ENCODE results near the gene SIK2.

The SIK2 gene

DNA sequence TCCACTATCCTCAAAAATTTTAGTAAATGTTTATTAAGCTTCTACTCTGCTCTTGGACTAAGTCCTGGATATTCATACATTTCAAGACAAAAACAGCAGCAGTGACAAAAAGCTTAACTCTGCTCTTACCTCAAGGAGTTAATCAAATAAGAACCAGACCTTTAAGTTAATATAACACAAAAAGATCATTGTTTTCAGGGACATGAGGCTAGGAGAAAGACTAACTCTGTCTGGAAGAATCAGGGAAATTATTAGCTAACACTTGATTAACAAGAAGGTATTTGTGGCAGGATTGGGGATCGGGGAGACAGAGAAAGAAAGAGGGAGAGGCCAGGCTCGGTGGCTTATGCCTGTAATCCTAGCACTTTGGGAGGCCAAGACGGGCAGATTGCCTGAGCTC lies 89.5 kb downstream of the SIK2 start:
- Histone ChIP-seq H3K4me3 (no peak overlapping the region), H3K36me3 (peaks cover 27% of the 10 kb centered on the region)

GRCh38 chr11:111693224-111693937 lies 91.1 kb downstream of the SIK2 start:
- Histone ChIP-seq H3K27ac (no peak overlapping the region), H3K9me3 (no peaks in the 10 kb centered on the region), H3K4me3 (no peak overlapping the region), H3K36me3 (peaks cover 20% of the 10 kb centered on the region), H3K9ac (no peak overlapping the region), H3K4me2 (no peak overlapping the region), H4K20me1 (no peaks in the 10 kb centered on the region), H3K27me3 (no peaks in the 10 kb centered on the region), H3K4me1 (peaks cover 45% of the 10 kb centered on the region)
- TF ChIP-seq Cebpa-rat (IDR thresholded peaks at IDR 0.05) = no peak

More for the DNA sequence above, 89.5 kb downstream of the SIK2 start:
- Histone ChIP-seq H3K9me3 (no peaks in the 10 kb centered on the region), H3K27me3 (no peaks in the 10 kb centered on the region), H3K27ac (no peak overlapping the region), H3K4me1 (peaks cover 29% of the 10 kb centered on the region), H3K4me2 (no peak overlapping the region), H3K9ac (no peak overlapping the region), H4K20me1 (no peaks in the 10 kb centered on the region)
- TF ChIP-seq Cebpa-rat (IDR thresholded peaks at IDR 0.05) = no peak

DNA sequence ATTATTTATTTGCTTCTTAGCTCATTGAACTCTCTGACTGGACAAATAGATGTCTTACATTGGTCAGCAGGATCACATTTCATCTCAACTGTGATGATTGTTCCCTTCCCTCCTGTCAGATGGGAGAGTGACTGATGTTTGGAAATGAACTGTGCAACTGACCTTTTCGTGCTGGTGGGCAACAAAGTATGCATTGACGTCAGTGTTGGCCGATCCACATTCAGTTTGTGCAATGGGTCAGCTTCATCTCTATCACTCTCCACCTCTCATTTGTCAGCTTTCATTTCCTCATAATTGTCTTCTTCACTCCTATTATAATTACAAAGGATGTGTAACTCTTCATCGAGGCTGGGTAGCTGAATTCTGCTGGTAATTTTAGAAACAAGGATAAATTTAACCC lies 92.6 kb downstream of the SIK2 start:
- H3K4me3 ChIP-seq = no peak overlapping the region
- H4K20me1 ChIP-seq = no peaks in the 10 kb centered on the region
- no peaks in the 10 kb centered on the region for H3K27me3 ChIP-seq
- H3K9ac ChIP-seq = no peak overlapping the region
- no peaks in the 10 kb centered on the region for H3K9me3 ChIP-seq
- peaks cover 60% of the 10 kb centered on the region for H3K4me1 ChIP-seq
- H3K36me3 ChIP-seq = peaks cover 11% of the 10 kb centered on the region
- no peak for TF ChIP-seq Cebpa-rat (IDR thresholded peaks at IDR 0.05)
- peak overlapping the region; percentile 67 for H3K4me2 ChIP-seq
- H3K27ac ChIP-seq = peak overlapping the region; percentile 5; the same call in 1 of the 2 replicates

DNA sequence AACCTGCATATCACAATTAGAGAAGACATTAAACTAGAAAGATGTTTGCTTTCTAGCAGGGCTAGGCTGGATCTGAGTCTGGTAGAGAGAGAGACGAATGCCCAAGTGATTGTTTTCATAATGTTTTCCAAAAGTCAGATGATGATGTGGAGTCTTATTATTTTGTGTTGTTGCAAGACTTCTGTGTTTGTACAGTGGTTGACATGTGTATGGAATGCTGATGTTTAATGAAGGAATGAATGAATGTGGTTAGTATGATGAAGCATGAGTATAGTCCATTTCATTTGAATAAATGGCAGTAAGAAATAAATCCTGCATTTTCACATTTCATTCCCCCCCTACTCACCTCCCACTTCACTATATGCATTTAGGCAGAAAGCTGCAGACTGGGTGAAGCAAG lies 94.3 kb downstream of the SIK2 start:
- Histone ChIP-seq H4K20me1 (no peaks in the 10 kb centered on the region), H3K36me3 (peaks cover 22% of the 10 kb centered on the region), H3K9me3 (no peaks in the 10 kb centered on the region), H3K27ac (no peak overlapping the region), H3K27me3 (no peaks in the 10 kb centered on the region), H3K9ac (no peak overlapping the region), H3K4me3 (no peak overlapping the region), H3K4me1 (peaks cover 64% of the 10 kb centered on the region), H3K4me2 (peak overlapping the region; percentile 67)
- no peak for TF ChIP-seq Cebpa-rat (IDR thresholded peaks at IDR 0.05)

DNA sequence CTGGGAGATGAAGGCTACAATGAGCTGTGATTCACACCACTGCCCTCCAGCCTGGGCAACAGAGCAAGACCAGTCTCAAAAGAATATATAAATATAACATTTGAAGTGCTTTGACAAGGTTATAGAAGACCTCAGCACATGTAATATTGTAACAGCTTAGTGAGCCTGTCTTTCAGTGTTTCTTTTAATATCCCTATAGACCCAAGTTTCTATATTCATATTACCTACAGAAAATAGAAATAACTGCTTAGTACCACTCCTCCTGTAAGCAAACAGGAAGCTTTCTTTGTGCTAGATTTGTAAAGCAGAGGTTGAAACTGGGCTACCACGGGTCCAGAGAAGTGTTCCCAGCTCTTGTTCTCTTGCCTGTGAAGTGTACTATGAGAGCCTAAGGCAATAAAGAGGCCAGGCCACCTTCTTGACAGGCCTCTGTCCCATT lies 95.7 kb downstream of the SIK2 start:
- H3K36me3 ChIP-seq = peaks cover 31% of the 10 kb centered on the region
- H3K9me3 ChIP-seq = no peaks in the 10 kb centered on the region
- peaks cover 64% of the 10 kb centered on the region for H3K4me1 ChIP-seq
- no peak for TF ChIP-seq Cebpa-rat (IDR thresholded peaks at IDR 0.05)
- H3K27me3 ChIP-seq = no peaks in the 10 kb centered on the region
- H4K20me1 ChIP-seq = no peaks in the 10 kb centered on the region
- peak overlapping the region; percentile 67 for H3K4me2 ChIP-seq
- peak overlapping the region; percentile 66 for H3K27ac ChIP-seq
- H3K4me3 ChIP-seq = no peak overlapping the region
- peak overlapping the region; percentile 34; the same call in 1 of the 2 replicates for H3K9ac ChIP-seq

- peak overlapping the region; percentile 34; the same call in 1 of the 2 replicates for H3K9ac ChIP-seq
- no peaks in the 10 kb centered on the region for H3K9me3 ChIP-seq
- H4K20me1 ChIP-seq = no peaks in the 10 kb centered on the region
- H3K27me3 ChIP-seq = no peaks in the 10 kb centered on the region
- peaks cover 41% of the 10 kb centered on the region for H3K36me3 ChIP-seq
- peak overlapping the region; percentile 66; the same call in 1 of the 2 replicates for H3K27ac ChIP-seq
- H3K4me3 ChIP-seq = no peak overlapping the region
- TF ChIP-seq Cebpa-rat (IDR thresholded peaks at IDR 0.05) = no peak
- peaks cover 63% of the 10 kb centered on the region for H3K4me1 ChIP-seq
- peak overlapping the region; percentile 67 for H3K4me2 ChIP-seq
Measured at GRCh38 chr11:111698852-111699559, 96.8 kb downstream of the SIK2 start.

DNA sequence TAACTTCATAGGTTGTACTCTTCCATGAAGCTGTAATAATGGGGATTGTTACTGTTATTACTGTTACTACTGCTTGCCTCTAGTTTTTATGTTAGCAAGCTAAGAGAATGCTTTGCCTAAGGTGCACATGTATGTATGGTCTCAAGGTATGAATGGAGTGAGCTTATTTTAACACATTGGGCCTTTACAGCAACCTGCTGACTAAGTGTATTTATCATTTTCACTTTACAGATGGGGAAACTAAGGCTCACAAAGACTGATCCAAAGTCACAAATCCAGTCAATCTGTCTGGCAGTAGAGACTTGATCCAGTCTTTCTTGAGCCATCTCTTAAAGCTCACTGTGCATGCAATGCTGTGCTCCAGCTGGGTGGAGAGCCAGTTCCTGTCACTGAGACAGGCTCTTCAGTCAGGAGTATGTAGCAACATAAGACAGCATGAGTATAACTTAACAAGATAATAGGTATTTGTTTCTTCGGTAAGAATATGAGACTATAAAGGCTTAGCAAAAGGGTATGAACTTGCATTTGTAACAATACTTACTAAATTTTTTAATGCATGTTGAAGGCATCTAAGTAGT lies 97.4 kb downstream of the SIK2 start:
- TF ChIP-seq Cebpa-rat (IDR thresholded peaks at IDR 0.05) = no peak
- no peaks in the 10 kb centered on the region for H3K27me3 ChIP-seq

GRCh38 chr11:111700162-111700561 lies 97.9 kb downstream of the SIK2 start:
- TF ChIP-seq Cebpa-rat (IDR thresholded peaks at IDR 0.05) = no peak
- peaks cover 53% of the 10 kb centered on the region for H3K36me3 ChIP-seq
- H3K27me3 ChIP-seq = no peaks in the 10 kb centered on the region
- H3K4me3 ChIP-seq = no peak overlapping the region
- no peak overlapping the region for H3K9ac ChIP-seq
- peak overlapping the region; percentile 67; the same call in 1 of the 2 replicates for H3K4me2 ChIP-seq
- H3K9me3 ChIP-seq = no peaks in the 10 kb centered on the region
- peaks cover 51% of the 10 kb centered on the region for H3K4me1 ChIP-seq
- H4K20me1 ChIP-seq = no peaks in the 10 kb centered on the region
- no peak overlapping the region for H3K27ac ChIP-seq

More for the DNA sequence above, 97.4 kb downstream of the SIK2 start:
- H3K4me1 ChIP-seq = peaks cover 56% of the 10 kb centered on the region
- H3K9ac ChIP-seq = no peak overlapping the region
- no peak overlapping the region for H3K4me3 ChIP-seq
- no peaks in the 10 kb centered on the region for H3K9me3 ChIP-seq
- H4K20me1 ChIP-seq = no peaks in the 10 kb centered on the region
- H3K4me2 ChIP-seq = peak overlapping the region; percentile 67
- 0 out of 2 replicates have a peak overlapping the region, but pooled peaks have one; percentile 66 for H3K27ac ChIP-seq
- H3K36me3 ChIP-seq = peaks cover 48% of the 10 kb centered on the region

DNA sequence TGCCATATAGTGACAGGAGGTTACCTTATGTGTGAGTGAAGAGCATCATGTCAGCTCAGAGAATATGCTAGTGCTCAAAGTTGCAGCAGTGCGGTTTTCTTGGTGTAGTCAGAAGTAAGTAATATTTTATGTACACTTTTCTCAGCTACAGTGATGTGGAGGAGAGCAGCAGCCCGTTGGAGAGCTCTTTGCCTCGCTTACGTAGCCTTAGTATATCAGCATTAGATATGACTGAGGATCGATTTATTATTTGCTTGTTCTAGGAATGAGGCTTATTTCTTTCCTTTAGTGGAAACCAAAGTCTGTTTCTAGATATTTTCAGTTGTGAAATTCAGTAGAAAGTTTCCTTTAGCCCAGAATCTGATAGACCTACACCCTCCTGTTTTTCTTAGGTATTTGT lies 100.4 kb downstream of the SIK2 start:
- H3K36me3 ChIP-seq = peaks cover 77% of the 10 kb centered on the region
- no peak overlapping the region for H3K27ac ChIP-seq
- H3K27me3 ChIP-seq = no peaks in the 10 kb centered on the region
- H3K9me3 ChIP-seq = no peaks in the 10 kb centered on the region
- H3K4me2 ChIP-seq = no peak overlapping the region
- no peak overlapping the region for H3K9ac ChIP-seq
- H3K4me3 ChIP-seq = no peak overlapping the region
- peaks cover 26% of the 10 kb centered on the region for H3K4me1 ChIP-seq
- no peak for TF ChIP-seq Cebpa-rat (IDR thresholded peaks at IDR 0.05)
- no peaks in the 10 kb centered on the region for H4K20me1 ChIP-seq

GRCh38 chr11:111703576-111703975 lies 101.3 kb downstream of the SIK2 start:
- no peaks in the 10 kb centered on the region for H3K27me3 ChIP-seq
- no peak overlapping the region for H3K4me3 ChIP-seq
- no peak overlapping the region for H3K4me2 ChIP-seq
- no peak overlapping the region for H3K27ac ChIP-seq
- H3K36me3 ChIP-seq = peaks cover 86% of the 10 kb centered on the region
- no peak overlapping the region for H3K9ac ChIP-seq
- no peak for TF ChIP-seq Cebpa-rat (IDR thresholded peaks at IDR 0.05)
- no peaks in the 10 kb centered on the region for H4K20me1 ChIP-seq
- peaks cover 17% of the 10 kb centered on the region for H3K4me1 ChIP-seq
- H3K9me3 ChIP-seq = no peaks in the 10 kb centered on the region
